Neural cell (in vitro differentiated cells): ENCODE results near the gene CDK3. TPM values are rescaled to one million over a fixed set of nuclear protein-coding genes. Genes with fewer than 3 reads are reported as not detected.

Experiments
- H2AFZ ChIP-seq: fragments of 200-600, 300-800 bp; sonication (generic), shearing (Covaris generic); 2 replicates; pipeline ENCODE4 v1.6.0; 2014; ENCODE audit warnings: low read depth, mild to moderate bottlenecking, antibody characterized with exemption, low read length, moderate library complexity
- H3F3A ChIP-seq: fragments of 200-600 bp; shearing (Covaris generic); 2 replicates; pipeline ENCODE4 v1.6.1; 2016; ENCODE audit warnings: mild to moderate bottlenecking, moderate library complexity, mixed read lengths, antibody characterized with exemption, low read length; ENCODE audit not compliant: insufficient read depth, poor library complexity, severe bottlenecking
- H3K27ac ChIP-seq: fragments of 200-600, 300-800 bp; sonication (generic), shearing (Covaris generic); 2 replicates; pipeline ENCODE4 v1.5.1; 2014; ENCODE audit warnings: mild to moderate bottlenecking, low read length, moderate library complexity
- H3K27me3 ChIP-seq: fragments of 300-800, 200-600 bp; sonication (generic), shearing (Covaris generic); 2 replicates; pipeline ENCODE4 v1.6.0; 2014; ENCODE audit warnings: mild to moderate bottlenecking, low read depth, low read length, moderate library complexity; ENCODE audit not compliant: insufficient read depth
- H3K36me3 ChIP-seq: fragments of 300-800, 200-600 bp; sonication (generic), shearing (Covaris generic); 2 replicates; pipeline ENCODE4 v1.5.1; 2014; ENCODE audit warnings: mild to moderate bottlenecking, antibody characterized with exemption, low read length, moderate library complexity; ENCODE audit not compliant: insufficient read depth
- H3K4me2 ChIP-seq: fragments of 300-800, 200-600 bp; sonication (generic), shearing (Covaris generic); 2 replicates; pipeline ENCODE4 v1.6.0; 2014; ENCODE audit warnings: mild to moderate bottlenecking, low read length
- H3K4me3 ChIP-seq: fragments of 300-800, 200-600 bp; sonication (generic), shearing (Covaris generic); 2 replicates; pipeline ENCODE4 v1.5.1; 2014; ENCODE audit warnings: mild to moderate bottlenecking, low read length, moderate library complexity
- H3K79me2 ChIP-seq: fragments of 200-600 bp; shearing (Covaris generic); replicated peaks from 2 replicates; pipeline ENCODE4 v1.6.0; 2014; ENCODE audit warnings: mild to moderate bottlenecking, low read length, moderate library complexity; ENCODE audit not compliant: insufficient read depth
- H3K9ac ChIP-seq: fragments of 300-800, 200-600 bp; sonication (generic), shearing (Covaris generic); 2 replicates; pipeline ENCODE4 v1.6.1; 2016; ENCODE audit warnings: mild to moderate bottlenecking, low read length, mixed read lengths
- H3K9me2 ChIP-seq: fragments of 200-600 bp; shearing (Covaris generic); 2 replicates; pipeline ENCODE4 v1.6.1; 2016; ENCODE audit warnings: mild to moderate bottlenecking, low read length, mixed read lengths; ENCODE audit not compliant: insufficient read depth
- H3K9me3 ChIP-seq: fragments of 200-600, 300-800 bp; sonication (generic), shearing (Covaris generic); 2 replicates; pipeline ENCODE4 v1.6.1; 2016; ENCODE audit warnings: mild to moderate bottlenecking, mixed run types, low read length, moderate library complexity, mixed read lengths
- H4K20me1 ChIP-seq: fragments of 200-600 bp; shearing (Covaris generic); 2 replicates; pipeline ENCODE4 v1.6.1; 2016; ENCODE audit warnings: mild to moderate bottlenecking, mixed run types; ENCODE audit not compliant: insufficient read depth
- EP300 ChIP-seq: fragments of 450-650 bp; conservative IDR thresholded peaks from 2 replicates; pipeline ENCODE4 v1.6.1; 2014; ENCODE audit warnings: antibody characterized with exemption, mild to moderate bottlenecking, moderate library complexity; ENCODE audit not compliant: poor library complexity, severe bottlenecking
- EZH2 ChIP-seq: fragments of 200-600, 300-800 bp; shearing (Covaris generic), sonication (generic); IDR thresholded peaks from 2 replicates; pipeline ENCODE4 v1.6.1; 2014; ENCODE audit warnings: antibody characterized with exemption, low read length, borderline replicate concordance, mild to moderate bottlenecking; ENCODE audit not compliant: insufficient read depth, poor library complexity, severe bottlenecking
- MXI1 ChIP-seq: fragments of 450-650 bp; conservative IDR thresholded peaks from 2 replicates; pipeline ENCODE4 v1.6.1; 2014; ENCODE audit warnings: antibody characterized with exemption, mild to moderate bottlenecking; ENCODE audit not compliant: poor library complexity, severe bottlenecking
- POLR2AphosphoS5 ChIP-seq: IDR thresholded peaks from 2 replicates; pipeline ENCODE4 v1.6.1; 2012
- RAD21 ChIP-seq: fragments of 450-650 bp; conservative IDR thresholded peaks from 2 replicates; pipeline ENCODE4 v1.6.1; 2014; ENCODE audit warnings: antibody characterized with exemption, mild to moderate bottlenecking, moderate library complexity
- REST ChIP-seq: IDR thresholded peaks from 2 replicates; pipeline ENCODE4 v1.6.1; 2012; ENCODE audit warnings: borderline replicate concordance
- SMC3 ChIP-seq: fragments of 450-650 bp; conservative IDR thresholded peaks from 2 replicates; pipeline ENCODE4 v1.6.1; 2014; ENCODE audit warnings: antibody characterized with exemption, mild to moderate bottlenecking, moderate library complexity; ENCODE audit not compliant: poor library complexity
- TAF1 ChIP-seq: IDR thresholded peaks from 2 replicates; pipeline ENCODE4 v1.6.1; 2012; ENCODE audit warnings: low read depth
- polyA plus RNA-seq: library from polyadenylated mRNA; depleted of rRNA; stranded (reverse); fragments of >200 nt; gene quantifications from 2 replicates; pipeline ENCODE4 v1.2.3, GENCODE V29; 2014
- TF ChIP-seq, protein P1 (sequence below): fragments of 450-650 bp; IDR thresholded peaks from 2 replicates; pipeline ENCODE4 v1.5.1; 2014; ENCODE audit warnings: antibody characterized with exemption, mild to moderate bottlenecking, moderate library complexity; ENCODE audit not compliant: poor library complexity, severe bottlenecking

Gene CDK3
- polyA plus RNA-seq, 1 donor from 2014 or later: 29.2 TPM

- Histone ChIP-seq H3K4me2 (no peak overlapping the region), H3F3A (no peaks in the 10 kb centered on the region), H3K27me3 (no peaks in the 10 kb centered on the region), H3K9me3 (no peaks in the 10 kb centered on the region), H3K36me3 (no peaks in the 10 kb centered on the region), H3K27ac (no peak overlapping the region), H3K9ac (no peak overlapping the region), H3K9me2 (no peaks in the 10 kb centered on the region), H2AFZ (no peak overlapping the region), H3K4me3 (no peak overlapping the region), H3K79me2 (no peaks in the 10 kb centered on the region), H4K20me1 (no peaks in the 10 kb centered on the region)
- TF ChIP-seq MXI1: no peak
- no peak for TF ChIP-seq RAD21
- no peak for TF ChIP-seq TAF1
- TF ChIP-seq, protein P1, sequence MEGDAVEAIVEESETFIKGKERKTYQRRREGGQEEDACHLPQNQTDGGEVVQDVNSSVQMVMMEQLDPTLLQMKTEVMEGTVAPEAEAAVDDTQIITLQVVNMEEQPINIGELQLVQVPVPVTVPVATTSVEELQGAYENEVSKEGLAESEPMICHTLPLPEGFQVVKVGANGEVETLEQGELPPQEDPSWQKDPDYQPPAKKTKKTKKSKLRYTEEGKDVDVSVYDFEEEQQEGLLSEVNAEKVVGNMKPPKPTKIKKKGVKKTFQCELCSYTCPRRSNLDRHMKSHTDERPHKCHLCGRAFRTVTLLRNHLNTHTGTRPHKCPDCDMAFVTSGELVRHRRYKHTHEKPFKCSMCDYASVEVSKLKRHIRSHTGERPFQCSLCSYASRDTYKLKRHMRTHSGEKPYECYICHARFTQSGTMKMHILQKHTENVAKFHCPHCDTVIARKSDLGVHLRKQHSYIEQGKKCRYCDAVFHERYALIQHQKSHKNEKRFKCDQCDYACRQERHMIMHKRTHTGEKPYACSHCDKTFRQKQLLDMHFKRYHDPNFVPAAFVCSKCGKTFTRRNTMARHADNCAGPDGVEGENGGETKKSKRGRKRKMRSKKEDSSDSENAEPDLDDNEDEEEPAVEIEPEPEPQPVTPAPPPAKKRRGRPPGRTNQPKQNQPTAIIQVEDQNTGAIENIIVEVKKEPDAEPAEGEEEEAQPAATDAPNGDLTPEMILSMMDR: no peak
- no peak for TF ChIP-seq REST
- TF ChIP-seq EZH2: no peak
- no peak for TF ChIP-seq EP300
- no peak for TF ChIP-seq POLR2AphosphoS5
- TF ChIP-seq SMC3: no peak
Observed at GRCh38 chr17:75985986-75986385, 14.7 kb upstream of the CDK3 start.

DNA sequence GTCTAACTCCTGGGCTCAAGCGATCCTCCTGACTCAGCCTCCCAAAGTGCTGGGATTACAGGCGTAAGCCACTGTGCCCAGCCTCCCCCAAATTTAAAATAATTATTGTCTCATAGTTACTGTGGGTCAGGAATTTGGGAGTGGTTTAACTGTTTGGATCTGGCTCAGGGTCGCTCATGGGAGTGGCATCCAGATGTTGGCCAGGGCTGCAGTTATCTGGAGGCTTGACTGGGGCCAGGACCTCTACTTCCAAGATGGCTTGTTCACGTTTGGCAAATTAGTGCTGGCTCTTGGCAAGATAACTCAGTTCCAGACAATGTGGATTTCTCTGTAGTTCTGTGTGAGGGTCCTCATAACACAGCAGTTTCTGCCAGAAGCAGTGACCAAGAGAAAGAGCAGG is 13.6 kb upstream of the CDK3 start:
- Histone ChIP-seq H3K79me2 (no peaks in the 10 kb centered on the region), H3F3A (no peaks in the 10 kb centered on the region), H3K36me3 (no peaks in the 10 kb centered on the region), H3K9me3 (no peaks in the 10 kb centered on the region), H4K20me1 (no peaks in the 10 kb centered on the region), H3K27me3 (no peaks in the 10 kb centered on the region), H3K9ac (no peak overlapping the region), H3K9me2 (no peaks in the 10 kb centered on the region), H2AFZ (no peak overlapping the region), H3K4me3 (no peak overlapping the region), H3K4me2 (no peak overlapping the region), H3K27ac (no peak overlapping the region)
- TF ChIP-seq MXI1 (no peak), SMC3 (no peak), REST (no peak), EP300 (no peak)
